Retina (tissue), 1 donor: Measurements from ENCODE around the gene F2R.
"Not testable (repeated sequence)": the region's sequence is repeated elsewhere in the genome, so short reads cannot be mapped to it uniquely, and the experiment has no call there.

Source experiments
- DNase-seq: peaks from one replicate; pipeline ENCODE4 v3.0.0-alpha.2; 2016

The F2R gene

GRCh38 chr5:76720988-76721569 lies 5.2 kb downstream of the F2R start:
- no peak for DNase-seq

GRCh38 chr5:76723266-76723665 lies 7.3 kb downstream of the F2R start:
- no peak for DNase-seq

DNA sequence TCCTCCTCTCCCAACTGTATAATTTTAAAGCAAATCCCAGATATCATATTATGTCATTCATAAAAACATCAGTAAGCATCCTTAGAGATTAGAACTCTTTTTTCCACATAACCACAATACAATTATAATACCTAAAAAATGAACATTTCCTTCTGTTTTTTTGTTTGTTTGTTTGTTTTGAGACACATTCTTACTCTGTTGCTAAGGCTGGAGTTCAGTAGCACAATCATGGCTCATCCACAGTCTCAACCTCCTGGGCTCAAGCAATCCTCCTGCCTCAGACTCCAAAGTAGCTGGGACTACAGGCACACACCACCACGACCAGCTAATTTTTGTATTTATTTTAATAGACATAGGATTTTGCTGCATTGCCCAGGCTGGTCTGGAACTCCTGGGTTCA lies 8.0 kb downstream of the F2R start:
- DNase-seq, result no peak

- no peak for DNase-seq
Observed at GRCh38 chr5:76724871-76725270, 8.9 kb downstream of the F2R start.

DNA sequence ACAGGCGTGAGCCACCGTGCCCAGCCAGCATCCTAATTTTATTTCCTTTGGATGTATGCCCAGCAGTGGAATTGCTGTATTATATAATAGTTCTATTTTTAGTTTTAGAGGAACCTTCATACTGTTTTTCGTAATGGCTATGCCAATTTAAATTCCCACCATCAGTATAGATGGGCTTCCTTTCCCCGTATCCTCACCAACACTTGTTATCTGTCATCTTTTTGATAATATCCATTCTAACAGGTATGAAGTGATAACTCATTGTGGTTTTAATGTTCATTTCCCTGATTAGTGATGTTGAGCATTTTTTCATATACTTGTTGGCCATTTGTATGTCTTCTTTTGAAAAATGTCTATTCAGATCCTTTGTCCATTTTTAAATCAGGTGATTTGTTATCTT lies 13.0 kb downstream of the F2R start:
- DNase-seq, result no peak

DNA sequence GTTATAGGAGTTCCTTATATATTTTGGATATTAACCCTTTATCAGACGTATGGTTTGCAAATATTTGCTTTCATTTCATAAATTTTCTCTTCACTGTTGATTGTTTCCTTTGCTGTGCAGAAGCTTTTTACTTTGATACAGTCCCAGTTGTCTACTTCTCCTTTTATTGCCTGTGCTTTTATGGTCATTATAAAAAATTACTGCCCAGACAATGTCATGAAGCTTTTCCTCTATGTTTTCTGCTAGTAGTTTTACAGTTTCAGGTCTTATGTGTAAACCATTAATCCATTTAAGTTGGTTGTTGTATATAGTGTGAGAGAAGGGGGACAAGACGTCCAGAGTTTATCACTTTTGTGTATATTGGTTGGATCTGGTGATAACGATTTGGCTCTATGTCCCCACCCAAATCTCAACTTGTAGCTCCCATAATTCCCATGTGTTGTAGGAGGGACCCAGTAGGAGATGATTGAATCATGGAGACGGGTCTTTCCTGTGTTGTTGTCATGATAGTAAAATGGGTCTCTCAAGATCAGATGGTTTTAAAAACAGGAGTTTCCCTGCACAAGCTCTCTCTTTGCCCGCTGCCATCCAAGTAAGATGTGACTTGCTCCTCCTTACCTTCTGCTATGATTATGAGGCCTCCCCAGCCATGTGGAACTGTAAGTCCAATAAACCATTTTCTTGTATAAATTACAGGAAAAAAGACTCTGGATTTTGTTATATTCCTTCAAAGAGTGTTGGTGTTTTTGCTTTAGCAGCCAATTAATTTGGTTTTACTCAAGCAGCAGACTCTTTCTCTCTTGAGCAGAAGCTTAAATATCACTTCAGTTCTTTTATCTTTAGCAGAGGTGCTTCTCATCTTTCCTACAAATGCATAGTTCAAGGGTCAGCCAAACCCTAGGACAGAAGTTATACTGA lies 13.7 kb downstream of the F2R start:
- DNase-seq, result no peak

DNA sequence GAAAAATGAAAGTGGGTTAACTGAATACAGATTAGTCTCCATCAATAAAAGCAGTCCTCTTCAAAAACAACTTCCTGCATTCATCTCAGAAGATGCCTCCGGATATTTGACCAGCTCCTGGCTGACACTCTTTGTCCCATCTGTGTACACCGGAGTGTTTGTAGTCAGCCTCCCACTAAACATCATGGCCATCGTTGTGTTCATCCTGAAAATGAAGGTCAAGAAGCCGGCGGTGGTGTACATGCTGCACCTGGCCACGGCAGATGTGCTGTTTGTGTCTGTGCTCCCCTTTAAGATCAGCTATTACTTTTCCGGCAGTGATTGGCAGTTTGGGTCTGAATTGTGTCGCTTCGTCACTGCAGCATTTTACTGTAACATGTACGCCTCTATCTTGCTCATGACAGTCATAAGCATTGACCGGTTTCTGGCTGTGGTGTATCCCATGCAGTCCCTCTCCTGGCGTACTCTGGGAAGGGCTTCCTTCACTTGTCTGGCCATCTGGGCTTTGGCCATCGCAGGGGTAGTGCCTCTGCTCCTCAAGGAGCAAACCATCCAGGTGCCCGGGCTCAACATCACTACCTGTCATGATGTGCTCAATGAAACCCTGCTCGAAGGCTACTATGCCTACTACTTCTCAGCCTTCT lies 16.6 kb downstream of the F2R start:
- no peak for DNase-seq

DNA sequence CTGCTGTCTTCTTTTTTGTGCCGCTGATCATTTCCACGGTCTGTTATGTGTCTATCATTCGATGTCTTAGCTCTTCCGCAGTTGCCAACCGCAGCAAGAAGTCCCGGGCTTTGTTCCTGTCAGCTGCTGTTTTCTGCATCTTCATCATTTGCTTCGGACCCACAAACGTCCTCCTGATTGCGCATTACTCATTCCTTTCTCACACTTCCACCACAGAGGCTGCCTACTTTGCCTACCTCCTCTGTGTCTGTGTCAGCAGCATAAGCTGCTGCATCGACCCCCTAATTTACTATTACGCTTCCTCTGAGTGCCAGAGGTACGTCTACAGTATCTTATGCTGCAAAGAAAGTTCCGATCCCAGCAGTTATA lies 17.1 kb downstream of the F2R start:
- no peak for DNase-seq

- DNase-seq, result no peak
Observed at GRCh38 chr5:76735762-76736545, 20.0 kb downstream of the F2R start.

DNA sequence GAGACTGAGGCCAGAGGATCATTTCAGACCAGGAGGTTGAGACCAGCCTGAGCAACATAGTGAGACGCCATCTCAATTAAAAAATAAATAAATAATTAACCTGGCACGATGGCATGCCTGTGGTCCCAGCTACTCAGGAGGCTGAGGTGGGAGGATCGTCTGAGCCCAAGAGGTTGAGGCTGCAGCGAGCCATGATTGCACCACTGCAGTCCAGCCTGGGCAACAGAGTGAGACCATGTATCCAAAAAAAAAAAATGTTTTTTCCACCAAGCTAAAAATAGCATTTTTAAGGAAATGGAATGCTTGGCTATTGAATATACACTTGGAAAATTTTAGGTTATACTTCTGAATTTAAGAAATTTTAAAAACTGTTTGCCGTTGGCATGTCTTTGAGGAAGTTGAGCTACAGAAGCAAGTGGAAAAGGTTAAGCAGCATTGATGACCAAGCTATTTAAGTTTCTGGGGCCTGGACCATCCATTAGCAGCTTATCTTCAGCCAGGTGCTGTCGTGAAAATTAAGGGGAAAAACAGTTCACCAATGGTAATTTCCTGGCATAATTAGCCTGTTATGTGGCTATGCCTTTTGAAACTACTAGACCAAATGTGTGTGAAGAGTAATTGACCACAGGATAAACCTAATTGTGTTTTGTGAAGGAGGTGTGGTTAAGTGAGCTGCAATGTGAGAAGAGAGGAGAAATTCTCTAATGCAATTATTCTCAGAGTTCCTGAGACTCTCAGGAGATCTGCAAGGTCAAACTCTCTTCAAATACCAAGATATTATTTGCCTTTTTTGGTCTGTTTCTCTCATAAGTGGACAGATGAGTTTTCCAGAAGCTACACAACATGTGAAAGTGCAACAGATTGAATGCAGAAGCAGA lies 21.0 kb downstream of the F2R start:
- DNase-seq, result no peak

- no peak for DNase-seq
Observed at GRCh38 chr5:76737846-76738245, 21.9 kb downstream of the F2R start.

DNA sequence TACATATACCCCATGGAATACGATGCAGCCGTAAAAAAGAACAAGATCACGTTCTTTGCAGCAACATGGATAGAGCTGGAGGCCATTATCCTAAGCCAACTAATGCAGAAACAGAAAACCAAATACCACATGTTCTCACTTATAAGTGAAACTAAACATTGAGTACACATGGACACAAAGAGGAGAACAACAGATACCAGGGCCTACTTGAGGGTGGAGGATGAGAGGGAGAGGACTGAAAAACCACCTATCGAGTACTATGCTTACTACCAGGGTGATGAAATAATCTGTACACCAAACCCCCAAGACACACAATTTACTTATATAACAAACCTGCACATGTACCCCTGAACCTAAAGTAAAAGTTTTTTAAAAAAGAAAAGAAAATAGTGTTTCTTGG lies 25.6 kb downstream of the F2R start:
- not testable (repeated sequence) for DNase-seq

DNA sequence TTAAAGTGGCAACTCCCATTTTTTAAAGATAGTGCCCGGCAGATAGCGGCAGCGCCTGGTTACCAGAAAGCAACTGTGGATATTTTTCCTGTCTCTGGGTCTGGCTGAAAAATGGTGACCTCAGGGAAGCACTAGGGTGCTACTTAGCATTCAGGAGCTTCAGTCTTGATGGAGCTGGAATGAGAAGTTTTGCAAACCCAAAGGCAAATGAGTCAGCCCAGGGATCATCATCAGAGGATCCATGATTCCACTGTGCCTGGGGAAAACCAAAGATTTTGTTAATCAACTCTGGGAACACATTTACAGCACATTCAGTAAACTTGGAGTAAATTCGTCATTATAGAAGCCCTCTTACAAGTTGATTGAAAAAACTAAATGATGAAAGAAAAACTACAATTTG lies 26.7 kb downstream of the F2R start:
- DNase-seq, result no peak

DNA sequence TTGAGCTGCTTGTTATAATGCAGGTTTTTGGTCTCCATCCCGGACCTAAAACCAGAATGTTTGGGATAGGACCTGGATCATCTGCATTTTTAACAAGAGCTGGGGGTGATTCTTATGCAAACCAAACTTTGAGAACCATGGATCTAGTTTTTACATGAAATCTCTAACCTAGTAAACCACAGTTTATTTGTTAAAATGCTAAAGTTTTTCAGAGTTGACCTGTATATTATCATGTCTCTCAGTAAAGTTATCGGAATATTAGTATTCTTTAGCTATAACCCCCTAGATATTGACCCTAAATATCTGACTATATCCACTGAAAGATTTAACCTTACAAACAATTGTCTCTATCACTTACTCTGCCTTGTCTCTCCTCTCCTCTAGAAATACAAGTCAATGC lies 28.7 kb downstream of the F2R start:
- DNase-seq, result no peak

DNA sequence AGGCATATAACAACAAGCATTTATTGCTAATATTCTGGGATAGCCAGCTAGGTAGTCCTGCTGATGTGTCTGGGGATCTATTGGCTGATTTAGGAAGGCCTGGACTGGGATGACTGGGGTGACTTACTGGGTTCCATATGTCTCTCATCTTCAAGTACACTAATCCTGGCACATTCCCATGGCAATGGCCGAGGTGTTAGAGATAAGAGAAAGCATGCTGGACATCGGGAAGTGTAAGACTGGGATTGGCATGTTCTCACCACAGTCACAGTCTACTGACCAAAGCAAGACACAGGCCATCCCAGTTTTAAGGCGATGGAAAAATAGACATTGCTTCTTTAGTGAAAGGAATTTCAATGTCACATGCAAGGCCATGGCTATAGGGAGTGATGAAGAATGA lies 29.7 kb downstream of the F2R start:
- DNase-seq, result no peak

GRCh38 chr5:76746677-76747076 lies 30.8 kb downstream of the F2R start:
- DNase-seq, result no peak

DNA sequence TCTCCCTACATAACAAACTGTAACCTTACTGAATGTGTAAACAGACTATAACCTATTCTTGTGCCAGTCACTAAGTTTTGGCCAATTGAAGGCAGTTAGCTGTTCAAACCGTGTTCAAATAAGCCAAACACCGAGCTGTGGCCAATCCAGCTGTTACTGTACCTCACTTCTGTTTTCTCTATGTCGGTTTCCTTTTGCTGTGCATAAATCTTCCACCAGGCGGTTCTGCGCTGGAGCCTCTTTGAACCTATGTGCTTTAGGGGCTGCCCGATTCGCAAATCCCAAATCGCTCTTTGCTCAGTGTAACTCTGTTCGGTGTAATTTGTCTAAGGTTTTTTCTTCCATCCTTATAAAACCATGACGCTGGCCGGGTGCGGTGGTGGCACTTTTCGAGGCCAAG lies 31.8 kb downstream of the F2R start:
- no peak for DNase-seq

DNA sequence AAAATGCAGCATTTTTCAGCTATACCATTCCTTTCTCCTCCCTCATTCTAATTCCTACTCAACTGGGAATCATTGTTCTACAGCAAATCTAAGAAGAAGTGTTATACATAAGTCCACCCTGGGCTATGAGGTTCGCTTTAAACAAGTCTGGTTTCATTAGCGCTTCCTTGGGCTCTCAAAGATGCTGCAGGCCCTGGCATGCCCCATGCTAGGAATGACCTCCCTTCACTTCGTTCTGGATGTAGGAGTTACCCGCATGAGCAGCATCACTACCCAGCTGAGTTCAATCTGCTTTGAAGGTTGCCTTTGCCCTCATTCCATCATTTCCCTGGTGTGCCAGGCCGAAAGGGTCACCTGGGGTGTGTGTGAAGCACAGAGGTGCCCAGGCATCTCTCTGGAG lies 35.4 kb downstream of the F2R start:
- no peak for DNase-seq

GRCh38 chr5:76754668-76755078 lies 38.7 kb downstream of the F2R start:
- DNase-seq, result no peak

GRCh38 chr5:76755779-76756637 lies 40.1 kb downstream of the F2R start:
- no peak for DNase-seq

GRCh38 chr5:76757049-76757448 lies 41.1 kb downstream of the F2R start:
- DNase-seq, result no peak
